22Rv1 (cell line): ENCODE results near the gene MTM1.

Experiments used
- ZFX ChIP-seq: fragments of 450-650 bp; IDR thresholded peaks from 2 replicates; pipeline ENCODE4 v1.6.1; 2017; ENCODE audit warnings: antibody characterized with exemption, borderline replicate concordance
- TF ChIP-seq, protein P1 (sequence below): fragments of 450-650 bp; IDR thresholded peaks from 2 replicates; pipeline ENCODE4 v1.5.1; 2017; ENCODE audit warnings: mild to moderate bottlenecking

DNA sequence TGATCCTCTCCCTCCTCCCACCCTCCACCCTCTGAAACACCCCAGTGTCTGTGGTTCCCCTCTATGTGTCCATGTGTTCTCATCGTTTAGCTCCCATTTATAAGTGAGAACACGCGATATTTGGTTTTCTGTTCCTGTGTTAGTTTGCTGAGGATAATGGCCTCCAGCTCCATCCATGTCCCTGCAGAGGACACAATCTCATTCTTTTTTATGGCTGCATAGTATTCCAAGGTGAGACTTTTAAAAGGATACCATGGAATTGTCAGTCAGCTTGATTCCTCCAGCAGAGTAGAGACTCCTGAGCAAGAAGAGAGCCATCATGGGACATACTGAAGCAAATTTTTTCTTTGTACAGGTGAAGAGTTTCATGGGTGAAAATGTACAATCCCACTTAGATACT lies 38.8 kb upstream of the MTM1 start:
- TF ChIP-seq, protein P1, sequence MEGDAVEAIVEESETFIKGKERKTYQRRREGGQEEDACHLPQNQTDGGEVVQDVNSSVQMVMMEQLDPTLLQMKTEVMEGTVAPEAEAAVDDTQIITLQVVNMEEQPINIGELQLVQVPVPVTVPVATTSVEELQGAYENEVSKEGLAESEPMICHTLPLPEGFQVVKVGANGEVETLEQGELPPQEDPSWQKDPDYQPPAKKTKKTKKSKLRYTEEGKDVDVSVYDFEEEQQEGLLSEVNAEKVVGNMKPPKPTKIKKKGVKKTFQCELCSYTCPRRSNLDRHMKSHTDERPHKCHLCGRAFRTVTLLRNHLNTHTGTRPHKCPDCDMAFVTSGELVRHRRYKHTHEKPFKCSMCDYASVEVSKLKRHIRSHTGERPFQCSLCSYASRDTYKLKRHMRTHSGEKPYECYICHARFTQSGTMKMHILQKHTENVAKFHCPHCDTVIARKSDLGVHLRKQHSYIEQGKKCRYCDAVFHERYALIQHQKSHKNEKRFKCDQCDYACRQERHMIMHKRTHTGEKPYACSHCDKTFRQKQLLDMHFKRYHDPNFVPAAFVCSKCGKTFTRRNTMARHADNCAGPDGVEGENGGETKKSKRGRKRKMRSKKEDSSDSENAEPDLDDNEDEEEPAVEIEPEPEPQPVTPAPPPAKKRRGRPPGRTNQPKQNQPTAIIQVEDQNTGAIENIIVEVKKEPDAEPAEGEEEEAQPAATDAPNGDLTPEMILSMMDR = no peak
- TF ChIP-seq ZFX = no peak
